HG03442 (cell line): ENCODE measurements around the gene ADGRF3.
"Not testable (repeated sequence)": the region's sequence is repeated elsewhere in the genome, so short reads cannot be mapped to it uniquely, and the experiment has no call there.

Experiments
- ATAC-seq: cut with Tn5 transposase; IDR thresholded peaks from one replicate; pipeline ENCODE4 v1.9.1; 2021; ENCODE audit warnings: mild to moderate bottlenecking, moderate library complexity; ENCODE audit not compliant: unreplicated experiment

ADGRF3 gene

DNA sequence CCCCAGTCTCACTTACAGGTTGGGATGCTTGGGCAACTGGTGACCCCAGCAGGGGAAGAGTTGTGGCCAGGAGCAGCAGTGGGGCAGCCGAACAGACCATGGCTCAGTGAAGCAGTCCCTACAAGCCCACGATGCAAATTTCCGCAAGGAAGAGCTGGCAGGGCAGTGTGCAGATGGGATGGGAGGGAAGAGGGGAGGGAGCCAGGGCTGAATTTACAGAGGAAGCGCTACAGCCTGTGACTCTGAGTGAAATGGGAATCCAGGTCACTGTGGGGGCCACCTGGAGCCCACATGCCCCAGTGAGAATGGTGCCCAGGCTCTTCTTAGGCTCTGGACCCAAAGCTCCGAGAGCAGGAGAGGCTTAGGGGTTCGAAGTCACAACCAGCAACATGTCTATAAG is 27.6 kb downstream of the ADGRF3 start:
- ATAC-seq, result no peak

DNA sequence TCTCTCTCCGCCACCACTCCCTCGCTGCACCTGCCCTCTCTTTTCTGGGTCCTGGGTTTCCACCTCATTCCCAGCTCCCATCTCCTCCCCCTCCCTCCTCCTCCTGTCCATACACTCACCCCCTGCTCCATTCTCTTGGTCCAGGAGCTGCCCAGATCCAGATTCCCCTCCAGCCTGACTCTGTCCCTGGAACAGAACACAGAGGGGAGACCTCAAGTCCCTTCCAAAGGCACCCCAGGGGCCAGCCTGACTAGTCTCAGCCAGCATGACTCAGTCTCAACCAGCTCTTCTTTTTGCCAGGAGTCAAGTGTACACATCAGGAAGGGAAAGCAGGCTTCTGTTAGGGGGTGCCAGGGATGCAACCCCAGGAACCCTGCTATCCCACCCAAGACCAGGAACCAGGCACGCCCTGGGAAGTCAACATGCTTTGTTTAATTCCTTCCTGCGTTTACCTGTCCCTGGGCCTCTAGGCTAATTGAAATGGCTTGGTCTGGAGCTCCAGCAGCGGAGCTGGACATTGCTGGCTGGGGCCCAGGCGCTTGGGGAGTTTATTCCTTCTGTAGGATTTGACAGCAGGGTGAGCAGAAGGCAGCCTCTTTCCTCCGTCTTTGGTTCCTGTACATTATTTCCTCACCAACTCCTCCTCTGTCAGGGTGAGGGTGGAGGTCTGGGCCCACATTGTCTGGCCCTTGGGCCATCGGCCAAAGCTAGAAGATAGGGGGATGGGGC is 29.0 kb downstream of the ADGRF3 start:
- ATAC-seq, result no peak

DNA sequence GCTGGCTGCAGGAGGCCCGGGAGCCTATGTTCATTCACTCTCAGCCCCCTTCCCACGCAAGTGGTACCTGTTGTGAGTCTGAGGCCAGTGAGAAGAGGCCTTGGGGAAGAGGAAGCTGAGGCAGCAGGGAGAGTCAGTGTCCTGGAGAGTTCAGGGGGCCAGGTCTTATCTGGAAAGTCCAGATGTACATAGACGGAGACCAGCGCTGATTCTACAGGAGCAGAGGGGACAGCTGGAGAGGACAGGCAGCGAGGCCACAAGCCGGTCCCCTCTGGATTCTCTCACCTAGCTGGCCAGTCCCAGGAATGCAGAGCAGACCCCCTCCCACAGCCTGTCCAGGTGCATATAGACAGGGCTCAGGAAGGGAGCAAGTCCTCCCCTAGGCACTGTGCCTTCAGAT is 29.7 kb downstream of the ADGRF3 start:
- ATAC-seq, result no peak

DNA sequence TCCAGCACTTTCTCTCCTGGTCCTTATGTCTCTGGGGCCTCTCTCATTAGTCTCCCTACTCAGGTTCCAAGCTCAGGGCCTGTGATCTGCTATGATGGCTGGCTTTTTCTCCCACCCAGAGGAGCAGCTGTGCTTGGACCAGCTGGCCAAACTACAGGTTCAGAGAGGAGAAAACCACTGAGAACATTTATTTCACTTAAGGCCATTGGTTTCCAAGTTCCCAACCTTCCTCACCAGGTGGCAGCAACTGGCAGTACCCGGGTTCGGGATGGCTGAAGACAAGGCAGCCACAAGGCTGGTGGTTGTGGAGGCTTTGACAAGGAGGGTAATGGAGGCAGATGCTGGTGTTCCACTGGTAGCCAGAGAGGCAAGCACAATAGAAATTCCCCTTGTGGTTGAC is 30.5 kb downstream of the ADGRF3 start:
- no peak for ATAC-seq

DNA sequence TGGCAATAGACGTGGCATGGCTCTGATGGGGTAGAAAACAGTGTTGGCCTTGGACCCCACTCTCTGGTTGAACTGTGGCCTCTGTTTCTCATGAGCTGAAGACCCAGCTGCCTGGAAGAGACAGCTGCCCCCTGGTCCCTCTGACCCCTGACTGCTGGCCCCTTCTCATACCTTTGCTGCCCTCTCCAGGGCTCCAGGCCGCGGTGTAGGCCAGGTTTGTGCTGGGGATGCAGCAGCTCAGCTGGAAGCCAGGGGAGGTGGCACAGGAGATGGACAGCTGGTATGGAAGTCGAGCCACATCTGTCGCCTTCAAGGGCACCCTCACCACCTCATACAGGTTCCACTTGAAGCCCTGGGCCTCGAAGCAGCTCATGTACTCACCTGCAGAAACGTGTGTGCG is 32.3 kb downstream of the ADGRF3 start:
- ATAC-seq, result no peak

DNA sequence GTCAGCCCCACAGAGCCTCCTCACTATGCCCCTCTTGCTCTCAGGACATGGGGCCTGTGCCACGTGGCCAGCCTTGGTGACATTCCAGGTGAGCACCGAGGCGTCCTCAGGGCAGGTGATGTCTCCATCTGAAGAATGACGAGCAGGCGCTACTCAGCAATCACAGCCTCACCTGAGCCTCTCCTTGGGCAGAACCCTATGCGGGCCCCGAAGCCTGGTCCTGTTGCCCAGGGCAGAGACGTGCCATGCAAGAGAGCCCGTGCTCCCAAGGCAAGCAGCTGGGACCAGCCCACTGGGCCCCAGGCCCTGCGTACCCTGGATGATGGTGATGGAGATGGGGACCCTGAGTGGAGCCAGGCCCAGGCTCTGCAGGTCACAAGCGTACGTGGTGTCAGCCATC is 33.1 kb downstream of the ADGRF3 start:
- no peak for ATAC-seq

DNA sequence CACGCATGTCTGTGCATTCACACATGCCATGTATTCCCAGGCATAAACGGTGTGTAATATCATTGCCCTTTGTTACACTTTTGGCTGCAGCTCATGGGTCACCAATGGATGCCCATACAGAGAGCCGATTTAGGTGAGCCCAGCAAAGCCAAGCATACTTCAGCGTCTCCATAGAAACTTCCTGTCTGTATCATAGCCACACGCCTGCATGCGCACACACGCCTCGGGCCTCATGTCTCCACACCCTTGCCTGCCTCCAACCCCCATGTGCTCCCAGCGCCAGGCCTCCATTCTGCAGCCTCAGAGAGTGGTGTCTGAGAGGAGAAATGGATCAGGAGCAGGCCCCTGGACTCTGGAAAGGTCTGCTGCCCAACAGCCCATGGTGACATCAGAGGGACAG is 34.1 kb downstream of the ADGRF3 start:
- no peak for ATAC-seq

DNA sequence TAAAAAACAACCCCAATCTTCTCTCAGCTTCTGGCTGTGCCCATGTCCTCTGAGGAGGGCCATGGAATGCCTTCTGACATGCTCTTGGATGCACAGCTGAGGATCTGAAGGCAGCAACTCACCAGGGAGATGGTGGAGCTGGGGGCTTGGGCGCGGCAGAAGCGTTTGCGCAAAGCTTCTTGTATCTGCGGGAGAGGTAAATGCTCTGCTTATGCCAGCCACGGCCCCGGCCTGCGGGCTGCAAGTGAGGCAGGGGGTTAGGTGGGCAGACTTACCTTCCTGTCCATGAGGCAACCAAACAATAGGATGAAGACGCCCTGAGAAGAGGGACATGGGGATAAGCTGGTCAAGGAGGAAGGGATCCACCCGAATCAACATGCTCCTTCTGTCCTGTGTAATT is 36.7 kb downstream of the ADGRF3 start:
- ATAC-seq, result no peak

DNA sequence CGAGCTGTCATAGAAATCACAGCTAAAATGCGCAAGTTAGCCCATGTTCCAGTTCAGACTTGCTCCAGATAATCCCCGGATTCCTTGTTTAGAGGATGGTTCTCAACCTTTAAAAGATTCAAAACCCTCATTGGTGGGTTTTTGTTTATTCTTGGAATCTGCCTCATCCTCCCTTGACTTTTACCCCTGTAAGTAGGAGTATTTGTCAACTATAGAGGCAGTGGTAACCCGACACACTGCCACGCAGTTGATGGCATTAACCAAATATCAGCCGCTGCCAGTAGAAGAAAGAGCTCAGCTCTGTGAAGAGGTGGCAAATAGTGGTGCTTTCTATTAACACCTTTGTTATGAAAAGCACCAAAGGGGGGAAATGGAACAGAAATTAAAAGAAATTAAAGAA is 41.0 kb downstream of the ADGRF3 start:
- ATAC-seq, result no peak

DNA sequence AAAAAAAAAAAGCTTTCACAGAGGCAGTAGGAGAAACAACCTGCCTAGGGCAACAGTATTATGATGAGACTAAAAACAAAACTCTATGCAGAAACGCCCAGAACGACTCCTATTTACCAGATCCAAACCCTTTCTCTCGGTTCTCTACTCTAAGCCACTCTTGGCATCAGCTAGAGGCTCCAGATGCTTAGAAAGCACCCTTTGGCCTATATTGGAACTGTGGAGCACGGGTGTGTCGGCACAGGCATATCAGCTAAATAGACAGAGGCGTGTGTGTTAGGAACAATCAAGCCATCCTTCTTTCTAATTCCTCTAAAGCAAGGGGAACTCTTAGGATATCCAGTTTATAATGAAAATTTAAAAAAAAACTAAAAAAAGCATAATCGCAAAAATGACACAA is 41.5 kb downstream of the ADGRF3 start:
- ATAC-seq, result not testable (repeated sequence)

DNA sequence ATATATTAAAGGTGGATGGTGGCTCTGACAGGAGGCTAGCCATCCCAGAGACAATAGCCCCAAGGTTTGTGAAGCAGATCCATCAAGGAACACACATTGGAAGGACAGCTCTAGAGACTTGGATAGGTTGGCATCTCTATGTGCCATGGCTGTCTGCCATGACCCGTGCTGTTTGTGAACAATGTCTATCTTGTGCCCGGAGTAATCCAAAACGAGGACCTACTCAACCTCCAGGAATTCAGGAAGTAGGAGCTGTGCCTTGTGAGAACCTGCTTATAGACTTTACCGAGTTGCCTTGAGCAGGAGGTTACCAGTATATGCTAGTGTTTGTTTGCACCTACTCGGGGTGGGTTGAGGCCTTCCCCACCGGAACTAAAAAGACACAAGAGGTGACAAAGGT is 43.7 kb downstream of the ADGRF3 start:
- no peak for ATAC-seq

DNA sequence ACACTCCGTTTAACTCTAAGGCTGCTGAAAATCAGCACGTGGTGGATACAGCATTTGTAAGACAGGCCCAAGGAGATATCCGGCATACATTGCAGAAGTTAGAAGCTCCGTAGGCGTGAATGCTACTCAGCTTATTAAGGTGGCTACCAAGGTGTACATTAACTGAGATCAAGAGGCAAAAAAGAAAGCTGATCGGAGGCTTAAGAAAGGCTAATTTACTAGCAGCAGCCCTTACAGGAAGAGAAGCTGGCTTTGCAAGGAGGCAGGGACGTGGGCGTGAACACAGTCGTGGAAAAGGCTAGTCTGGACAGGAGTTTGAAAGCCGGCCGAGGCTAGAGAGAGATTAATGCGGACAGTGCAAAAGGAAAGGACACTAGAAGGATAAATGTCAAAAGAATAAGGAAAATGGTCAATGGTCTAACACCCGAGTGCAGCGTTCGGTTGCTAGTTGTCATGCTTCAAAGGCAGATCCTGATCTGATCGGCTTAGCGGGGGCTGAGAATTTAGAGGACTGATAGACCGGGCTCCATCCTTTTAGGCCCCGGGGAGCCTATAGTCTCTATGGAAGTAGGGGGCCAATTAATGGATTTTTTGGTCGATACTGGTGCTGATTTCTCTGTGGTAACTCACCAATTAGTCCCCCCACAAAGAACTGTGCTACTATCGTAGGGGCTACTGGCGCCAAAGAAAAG is 46.2 kb downstream of the ADGRF3 start:
- no peak for ATAC-seq

DNA sequence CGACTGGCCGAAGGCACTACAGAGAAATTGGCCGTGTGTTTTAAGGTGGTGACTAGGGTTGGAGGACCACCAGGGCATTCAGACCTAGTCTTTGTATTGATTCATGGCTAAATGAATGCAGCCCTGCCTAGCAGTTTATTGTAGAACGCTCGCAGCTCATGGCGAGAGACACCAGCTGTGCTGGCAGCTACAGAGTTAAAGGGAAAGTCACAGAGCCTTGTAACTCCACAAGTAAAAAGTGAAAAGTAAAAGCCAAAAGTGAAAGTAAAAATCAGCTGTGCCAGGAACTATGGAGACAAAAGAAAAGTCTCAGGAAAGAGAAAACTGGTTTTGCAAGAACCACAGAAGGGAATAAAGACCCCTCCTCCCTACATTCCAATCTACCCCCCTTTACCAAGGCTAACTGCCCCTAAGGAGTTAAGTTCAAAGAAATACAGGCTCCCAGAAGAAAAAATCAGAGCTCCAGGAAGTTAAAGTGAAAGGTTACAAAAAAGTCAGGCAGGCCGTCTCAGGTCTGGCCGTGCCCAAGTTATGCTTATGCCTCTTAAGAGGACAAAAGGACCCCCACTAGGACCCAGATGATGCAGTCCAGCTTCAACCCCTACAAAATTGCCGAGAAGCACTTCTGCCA is 47.0 kb downstream of the ADGRF3 start:
- no peak for ATAC-seq

DNA sequence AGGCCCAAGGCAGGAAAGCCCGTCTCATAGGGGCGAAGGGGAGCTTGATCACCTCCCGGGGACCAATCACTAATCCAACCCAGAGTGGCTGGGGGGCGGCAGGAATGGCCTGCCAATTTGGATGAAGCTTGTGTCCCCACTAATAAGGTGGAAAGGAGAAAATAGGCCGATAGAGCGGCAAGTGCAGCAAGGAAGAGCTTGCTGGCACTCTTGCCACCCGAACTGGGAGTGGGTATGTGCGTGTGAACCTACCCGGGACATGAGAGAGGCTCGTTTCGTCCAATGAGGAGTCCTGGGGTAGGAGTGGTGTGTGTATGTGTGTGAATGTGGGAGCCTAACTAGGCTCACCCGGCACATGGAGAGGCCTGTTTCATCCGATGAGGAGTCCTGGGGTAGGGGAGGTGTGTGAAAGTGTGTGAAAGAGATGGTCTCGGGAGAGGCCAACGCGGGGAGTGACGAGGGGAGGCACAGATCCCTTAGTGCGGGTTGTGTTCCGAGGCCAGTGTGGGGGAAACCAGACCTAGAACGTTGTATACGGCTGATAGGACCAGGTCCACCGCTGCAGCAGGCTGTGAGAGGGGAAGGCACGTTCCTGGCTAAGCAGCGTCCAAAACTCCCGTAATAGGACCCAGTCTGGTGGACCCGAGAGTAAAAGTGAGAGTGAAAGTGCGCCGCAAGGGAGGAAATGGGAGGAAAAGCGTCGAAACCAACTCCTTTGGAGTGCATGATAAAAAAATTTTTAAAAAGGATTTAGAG is 47.8 kb downstream of the ADGRF3 start:
- ATAC-seq, result no peak

DNA sequence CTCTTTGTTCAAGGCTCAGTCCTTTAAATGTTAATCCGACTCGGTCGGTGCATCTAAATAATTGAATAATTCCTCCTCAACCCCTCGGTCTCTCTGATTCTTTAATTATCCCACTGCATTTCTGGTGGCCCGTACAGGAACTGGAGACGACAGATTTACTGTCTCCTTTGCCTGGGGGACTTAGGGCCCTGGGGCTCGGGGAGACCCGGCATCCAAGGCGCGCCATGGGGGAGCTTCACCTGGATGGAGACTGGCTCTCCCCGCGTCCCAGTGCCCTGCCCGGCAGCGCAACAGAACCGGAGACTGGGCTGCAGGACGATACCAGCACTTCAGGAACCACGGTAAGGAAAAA is 48.3 kb downstream of the ADGRF3 start:
- no peak for ATAC-seq

DNA sequence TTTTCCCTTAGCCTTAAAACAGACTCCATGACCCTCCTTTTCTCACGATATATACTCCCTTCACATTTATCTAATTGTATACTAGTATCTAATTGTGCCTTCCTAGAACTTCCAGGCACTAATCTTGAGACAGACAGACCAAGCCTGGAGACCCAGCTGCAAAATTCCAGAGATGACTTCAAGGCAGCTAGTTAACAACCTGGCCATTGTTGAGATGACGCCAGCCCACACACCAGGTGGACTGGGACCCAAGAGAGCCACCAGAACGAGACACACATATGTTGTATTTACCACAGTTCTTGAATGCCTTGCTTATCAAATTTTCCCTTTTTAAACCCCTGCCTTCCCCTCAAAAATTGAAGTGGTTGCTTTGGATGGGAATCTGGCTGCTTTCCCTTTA is 49.5 kb downstream of the ADGRF3 start:
- ATAC-seq, result no peak

DNA sequence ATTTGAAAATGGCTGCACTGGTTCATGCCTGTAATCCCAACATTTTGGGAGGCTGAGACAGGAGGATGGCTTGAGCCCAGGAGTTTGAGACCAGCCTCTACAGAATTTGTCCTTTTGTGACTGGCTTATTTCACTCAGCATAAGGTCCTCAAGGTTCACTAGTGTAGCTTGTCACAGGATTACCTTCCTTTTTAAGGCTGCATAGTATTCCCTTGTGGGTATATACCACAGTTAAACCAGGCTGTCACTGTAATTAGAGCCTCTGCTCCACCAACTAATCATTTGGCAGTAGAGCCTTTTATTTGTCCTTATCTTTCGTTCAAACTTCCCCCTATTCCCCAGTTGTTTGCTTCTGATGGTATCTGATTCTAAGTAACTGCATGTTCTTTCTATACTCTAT is 51.1 kb downstream of the ADGRF3 start:
- ATAC-seq, result no peak

DNA sequence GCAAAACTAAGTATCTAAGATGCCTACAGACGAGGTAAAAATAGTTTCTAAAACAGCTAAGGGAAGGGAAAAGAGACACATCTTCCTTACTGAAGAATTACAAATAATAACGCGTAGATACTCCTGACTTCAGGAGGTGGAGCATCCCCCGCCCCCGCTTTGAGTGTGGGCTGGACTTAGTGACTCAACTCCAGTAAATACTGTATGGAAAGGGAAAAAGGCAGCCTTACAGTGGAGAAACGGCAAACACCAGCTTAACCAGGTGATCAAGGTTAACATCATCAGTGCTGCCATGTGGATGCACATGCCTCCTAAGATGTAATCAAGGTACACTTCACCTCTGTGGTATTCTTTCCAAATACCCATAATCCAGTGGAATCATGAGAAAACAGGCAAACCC is 53.9 kb downstream of the ADGRF3 start:
- no peak for ATAC-seq

DNA sequence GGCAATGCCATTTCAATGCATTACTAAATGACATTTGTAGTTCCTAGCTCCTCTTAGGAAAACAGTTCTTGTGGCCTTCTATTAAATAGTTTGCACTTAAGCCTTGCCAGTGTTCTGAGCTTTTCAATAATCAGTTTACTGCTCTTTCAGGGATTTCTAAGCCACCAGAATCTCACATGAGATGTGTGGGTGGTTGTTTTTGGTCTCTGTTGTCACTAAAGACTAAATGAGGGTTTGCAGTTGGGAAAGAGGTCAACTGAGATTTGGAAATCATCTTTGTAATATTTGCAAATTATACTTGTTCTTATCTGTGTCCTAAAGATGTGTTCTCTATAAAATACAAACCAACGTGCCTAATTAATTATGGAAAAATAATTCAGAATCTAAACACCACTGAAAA is 56.6 kb downstream of the ADGRF3 start:
- no peak for ATAC-seq

DNA sequence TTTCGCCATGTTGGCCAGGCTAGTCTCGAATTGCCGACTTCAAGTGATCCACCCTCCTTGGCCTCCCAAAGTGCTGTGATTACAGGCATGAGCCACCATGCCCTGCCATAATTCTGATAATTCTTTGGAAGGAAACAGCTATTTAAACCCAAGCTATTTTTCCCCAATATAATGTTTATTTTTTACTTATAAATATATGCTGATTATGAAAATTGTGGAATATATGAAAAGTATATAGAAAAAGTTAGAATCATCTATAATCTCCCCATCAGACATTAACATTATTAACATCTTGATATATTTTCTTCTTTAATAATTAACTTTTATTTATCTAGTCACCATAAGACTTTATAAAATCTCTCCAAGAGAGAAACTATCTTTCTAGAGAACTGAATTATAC is 60.7 kb downstream of the ADGRF3 start:
- no peak for ATAC-seq

DNA sequence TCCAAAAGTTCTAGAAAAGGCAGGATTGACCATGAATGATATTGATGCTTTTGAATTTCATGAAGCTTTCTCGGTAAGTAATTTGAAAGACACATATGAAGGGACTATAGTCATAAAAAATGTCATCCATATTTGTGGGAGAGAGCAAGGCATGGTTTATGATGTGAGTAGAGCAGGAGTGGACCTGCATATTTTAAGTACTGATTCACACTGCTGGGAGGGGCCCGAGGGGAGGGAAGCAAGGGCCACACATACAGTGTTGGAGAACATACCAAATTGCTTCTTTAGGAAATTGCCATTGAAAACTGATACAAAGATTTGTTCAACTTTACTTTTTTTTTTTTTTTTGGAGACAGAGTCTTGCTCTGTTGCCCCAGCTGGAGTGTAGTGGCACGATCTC is 62.5 kb downstream of the ADGRF3 start:
- ATAC-seq, result no peak

DNA sequence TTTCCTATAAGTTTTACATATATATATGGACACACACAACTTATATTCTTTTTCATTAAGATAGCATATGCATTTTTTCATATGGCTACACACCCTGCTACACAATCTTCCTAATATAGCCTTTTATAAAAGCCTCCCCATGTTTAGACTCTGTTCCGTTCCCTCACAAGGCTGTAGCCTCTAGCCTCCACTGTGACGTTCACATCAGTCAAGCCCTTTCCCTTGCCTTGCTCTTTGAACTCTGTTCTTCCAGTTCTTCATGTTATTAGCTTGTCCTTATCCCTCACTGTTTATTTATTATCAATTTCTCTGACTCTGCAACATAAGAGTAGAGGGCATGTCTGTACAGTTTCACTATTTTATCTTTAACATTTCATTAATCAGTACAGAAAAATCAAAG is 63.0 kb downstream of the ADGRF3 start:
- no peak for ATAC-seq
